Activated T-helper 2 cell treated with anti-CD3 and anti-CD28 coated beads, Interferon-gamma antibody, Interleukin-2, Interleukin-4, amounts not matched to agents 10 μg/mL and 5 μg/mL and 100 μg/mL, durations not matched to agents 14 hours and 24 hours and 36 hours (primary cell): ENCODE results near the gene GRID1. TPM values are rescaled to one million over a fixed set of nuclear protein-coding genes. Genes with fewer than 3 reads are reported as not detected.

Experiments used
- DNase-seq: peaks from one replicate; pipeline ENCODE4 v3.0.0; 2021; ENCODE audit warnings: low spot score
- H3K27ac Mint-ChIP-seq: one replicate; pipeline ENCODE4 v1.8.0; 2021; ENCODE audit warnings: mixed read lengths
- H3K27me3 Mint-ChIP-seq: one replicate; pipeline ENCODE4 v1.8.0; 2021; ENCODE audit warnings: low read depth, mixed read lengths
- H3K36me3 Mint-ChIP-seq: one replicate; pipeline ENCODE4 v1.8.0; 2021; ENCODE audit warnings: low read depth, mixed read lengths
- H3K4me1 Mint-ChIP-seq: one replicate; pipeline ENCODE4 v1.8.0; 2021; ENCODE audit warnings: low read depth, mixed read lengths
- H3K4me3 Mint-ChIP-seq: one replicate; pipeline ENCODE4 v1.8.0; 2021; ENCODE audit warnings: low read depth, mild to moderate bottlenecking, moderate library complexity, mixed read lengths
- H3K9me3 Mint-ChIP-seq: one replicate; pipeline ENCODE4 v1.8.0; 2021; ENCODE audit warnings: mixed read lengths
- intact Hi-C: fragments of 100-400 bp; cut with micrococcal nuclease; formaldehyde crosslinking; loops from one replicate; pipeline ENCODE4 v1.15.1; 2023
- total RNA-seq: library from RNA; stranded (reverse); gene quantifications from 2 replicates; pipeline ENCODE4 v1.2.3, GENCODE V29; 2022

GRID1 gene
- total RNA-seq, 1 donor from 2014 or later, result not detected

DNA sequence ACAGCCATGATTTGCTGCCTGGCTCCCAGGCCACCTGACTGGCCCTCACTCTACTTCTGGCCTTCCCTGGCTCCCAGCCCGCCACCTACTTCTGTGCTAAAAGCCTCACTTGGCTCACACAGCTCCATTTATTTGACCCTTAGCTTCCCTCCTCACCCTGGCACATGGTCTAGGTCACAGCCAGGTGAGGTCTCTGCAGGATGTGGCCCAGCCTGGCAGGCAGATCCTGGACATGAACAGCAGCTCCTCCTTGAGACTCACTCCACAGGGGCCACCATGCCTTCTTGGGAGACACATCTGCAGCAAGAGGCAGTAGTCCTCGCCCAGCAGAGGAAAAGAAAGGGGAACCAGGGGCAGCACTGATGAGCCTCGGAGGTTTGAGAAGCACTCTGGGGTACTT lies 64.6 kb downstream of the GRID1 start:
- DNase-seq, result no peak
- no peaks in the 10 kb centered on the region for H3K27me3 Mint-ChIP-seq
- H3K4me3 Mint-ChIP-seq, result no peak overlapping the region
- no peaks in the 10 kb centered on the region for H3K4me1 Mint-ChIP-seq
- intact Hi-C loops, result no loop called here
- H3K36me3 Mint-ChIP-seq, result no peaks in the 10 kb centered on the region
- H3K27ac Mint-ChIP-seq, result no peak overlapping the region
- no peaks in the 10 kb centered on the region for H3K9me3 Mint-ChIP-seq

DNA sequence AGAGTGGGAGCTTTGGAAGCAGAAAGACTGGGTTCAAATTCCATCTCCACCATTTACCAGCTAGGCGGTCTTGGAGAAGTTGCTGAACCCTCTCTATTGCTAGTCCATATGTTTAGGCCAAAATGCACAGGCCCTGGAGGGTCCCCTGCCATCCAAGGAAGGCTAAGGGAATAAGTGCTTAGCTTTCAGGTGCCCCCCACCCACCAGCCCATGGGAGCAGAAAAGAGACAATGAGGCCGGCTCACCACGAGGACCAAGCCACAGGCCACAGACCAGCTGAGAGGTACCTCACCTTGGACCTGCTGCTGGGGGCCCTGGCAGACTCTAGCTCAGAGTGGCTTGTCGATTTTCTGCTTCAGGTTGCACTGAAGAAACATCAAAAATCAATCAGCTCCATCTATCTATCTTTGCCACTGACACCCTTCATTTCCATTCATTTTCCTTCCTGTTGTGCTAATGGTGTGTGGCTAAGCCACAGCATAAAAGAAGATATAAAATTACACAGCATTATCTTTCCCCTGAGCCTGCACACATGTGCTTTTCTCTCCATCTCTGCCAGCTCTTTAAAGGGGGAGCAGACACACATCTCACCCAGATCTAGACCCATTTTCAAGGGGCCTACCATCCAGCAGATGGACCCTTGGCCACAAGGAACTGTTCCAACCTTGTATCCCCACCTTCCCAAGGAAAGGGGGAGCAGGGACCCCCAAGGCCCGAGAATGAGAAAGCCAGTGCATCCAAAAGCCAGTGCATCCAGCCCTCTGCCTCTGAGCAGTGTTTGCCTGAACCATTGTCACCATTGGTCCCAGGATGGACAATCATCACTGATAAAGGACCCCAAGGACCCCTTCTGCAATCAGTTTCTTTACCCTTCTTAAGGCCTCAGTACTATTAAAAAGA lies 65.4 kb downstream of the GRID1 start:
- Mint-ChIP-seq H3K36me3 (no peaks in the 10 kb centered on the region), H3K27ac (no peak overlapping the region), H3K9me3 (no peaks in the 10 kb centered on the region), H3K4me3 (no peak overlapping the region), H3K27me3 (no peaks in the 10 kb centered on the region), H3K4me1 (no peaks in the 10 kb centered on the region)
- intact Hi-C loops, result no loop called here
- DNase-seq, result no peak

DNA sequence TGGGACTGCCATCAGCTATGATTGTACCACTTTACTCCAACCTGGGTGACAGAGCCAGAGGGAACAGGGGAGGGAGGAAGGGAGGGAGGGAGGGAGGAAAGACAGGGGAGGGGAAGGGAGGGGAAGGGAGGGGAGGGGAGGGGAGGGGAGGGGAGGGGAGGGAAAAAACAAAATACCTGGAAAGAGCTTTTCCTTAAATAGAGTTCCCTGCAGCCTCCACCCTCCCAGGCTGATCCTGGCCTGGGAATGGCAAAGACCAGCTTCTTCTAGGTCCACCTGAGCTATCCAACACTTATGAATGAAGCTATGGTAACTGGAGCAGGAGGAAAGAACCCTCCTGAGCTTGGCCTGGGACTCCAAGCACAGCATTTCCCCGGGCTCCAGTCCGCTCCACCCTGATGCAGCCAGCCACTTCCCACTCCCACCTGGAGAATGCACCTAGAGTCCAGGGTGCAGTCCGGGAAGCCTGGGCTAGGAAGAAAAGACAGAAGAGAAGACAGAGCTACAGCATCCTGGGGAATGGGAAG lies 66.1 kb downstream of the GRID1 start:
- H3K9me3 Mint-ChIP-seq, result no peaks in the 10 kb centered on the region
- H3K4me1 Mint-ChIP-seq, result no peaks in the 10 kb centered on the region
- DNase-seq, result no peak
- H3K4me3 Mint-ChIP-seq, result no peak overlapping the region
- intact Hi-C loops, result no loop called here
- H3K27ac Mint-ChIP-seq, result no peak overlapping the region
- no peaks in the 10 kb centered on the region for H3K27me3 Mint-ChIP-seq
- H3K36me3 Mint-ChIP-seq, result no peaks in the 10 kb centered on the region

DNA sequence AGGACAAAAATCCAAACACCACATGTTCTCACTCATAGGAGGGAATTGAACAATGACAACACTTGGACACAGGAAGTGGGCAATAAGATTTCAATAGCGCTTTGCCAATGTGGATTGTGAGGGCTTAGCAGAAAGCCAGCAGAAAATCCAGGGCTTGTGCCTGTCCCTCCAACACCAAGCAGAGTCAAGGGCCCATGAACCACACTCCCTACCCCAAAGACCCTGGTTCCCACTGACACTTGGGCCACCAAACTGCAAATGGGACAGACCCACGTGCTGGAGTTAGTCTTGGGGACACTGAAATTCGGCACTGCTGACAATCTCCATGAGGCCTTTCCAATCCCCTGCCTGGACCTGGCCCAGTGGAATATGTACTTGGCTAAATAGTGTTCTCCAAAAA lies 67.0 kb downstream of the GRID1 start:
- Mint-ChIP-seq H3K4me1 (no peaks in the 10 kb centered on the region), H3K4me3 (no peak overlapping the region), H3K27ac (no peak overlapping the region), H3K36me3 (no peaks in the 10 kb centered on the region), H3K27me3 (no peaks in the 10 kb centered on the region), H3K9me3 (no peaks in the 10 kb centered on the region)
- intact Hi-C loops, result no loop called here
- DNase-seq, result no peak

DNA sequence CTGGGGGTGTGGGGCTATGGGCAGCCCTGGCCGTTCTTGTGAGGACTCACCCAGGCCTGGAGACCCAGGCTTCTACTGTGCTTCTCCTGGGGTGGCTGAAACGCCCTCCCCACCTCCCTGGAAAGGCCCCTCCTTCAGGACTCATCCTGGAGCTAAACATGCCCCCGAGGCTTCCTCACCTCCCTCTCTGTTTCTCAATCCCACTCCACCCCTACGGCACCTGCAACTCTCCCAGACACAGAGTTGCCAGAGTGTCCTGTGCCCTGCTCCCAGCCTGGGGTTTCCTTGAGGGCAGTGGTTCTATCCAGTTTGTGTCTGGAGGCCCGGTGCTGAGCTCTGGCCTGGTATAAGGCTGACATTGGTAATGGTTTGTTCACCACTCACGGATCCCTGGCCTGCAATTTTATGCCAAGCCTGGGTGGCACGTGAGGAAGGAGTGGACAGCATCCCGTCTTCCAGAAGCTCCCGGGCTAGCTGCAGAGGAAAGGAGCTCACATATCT lies 68.0 kb downstream of the GRID1 start:
- no peaks in the 10 kb centered on the region for H3K36me3 Mint-ChIP-seq
- H3K27ac Mint-ChIP-seq, result no peak overlapping the region
- intact Hi-C loops, result no loop called here
- no peak for DNase-seq
- H3K4me1 Mint-ChIP-seq, result no peaks in the 10 kb centered on the region
- H3K9me3 Mint-ChIP-seq, result no peaks in the 10 kb centered on the region
- H3K4me3 Mint-ChIP-seq, result no peak overlapping the region
- H3K27me3 Mint-ChIP-seq, result no peaks in the 10 kb centered on the region

DNA sequence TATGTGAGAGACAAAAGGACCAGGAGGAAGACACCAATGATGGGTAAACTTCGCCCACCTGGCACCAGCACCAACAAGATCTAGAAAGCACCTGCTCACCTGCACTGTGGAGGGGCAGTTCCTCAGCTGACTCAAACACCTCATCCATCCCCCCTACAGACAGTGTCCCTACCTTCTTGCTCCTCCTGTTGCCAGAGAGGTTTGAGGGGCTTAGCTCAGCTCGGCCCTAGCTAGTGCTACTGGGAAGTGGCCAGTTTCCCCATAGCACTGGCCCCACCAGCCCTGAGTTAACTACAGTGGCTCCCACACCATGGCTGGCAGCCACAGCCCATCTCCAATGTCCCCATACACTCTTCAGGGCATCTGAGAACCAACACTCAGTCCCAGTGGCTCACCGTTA lies 70.8 kb downstream of the GRID1 start:
- H3K4me1 Mint-ChIP-seq, result no peaks in the 10 kb centered on the region
- no peaks in the 10 kb centered on the region for H3K36me3 Mint-ChIP-seq
- intact Hi-C loops, result no loop called here
- no peak overlapping the region for H3K27ac Mint-ChIP-seq
- H3K9me3 Mint-ChIP-seq, result no peaks in the 10 kb centered on the region
- DNase-seq, result peak; percentile 3
- no peaks in the 10 kb centered on the region for H3K27me3 Mint-ChIP-seq
- H3K4me3 Mint-ChIP-seq, result no peak overlapping the region

DNA sequence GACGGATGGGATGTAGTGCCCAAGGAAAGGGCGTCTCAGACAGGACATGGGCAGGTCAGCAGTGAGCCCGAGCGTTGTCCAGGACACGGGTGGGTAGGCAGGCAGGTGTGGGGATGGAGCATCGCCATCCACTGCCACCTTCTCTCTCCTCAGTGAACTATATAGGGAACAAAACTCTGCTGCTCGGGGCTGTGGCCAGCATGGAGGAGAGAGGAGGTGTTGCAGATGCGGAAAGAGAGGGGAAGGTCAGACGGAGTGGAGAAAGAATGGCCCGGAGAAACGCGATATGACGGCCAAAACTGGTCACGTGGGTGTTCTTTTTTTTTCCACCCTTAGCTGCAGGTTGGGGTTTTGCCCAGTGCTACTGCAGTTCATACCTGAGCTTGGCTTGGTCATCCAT lies 71.2 kb downstream of the GRID1 start:
- H3K27me3 Mint-ChIP-seq, result no peaks in the 10 kb centered on the region
- DNase-seq, result peak; percentile 0
- intact Hi-C loops, result no loop called here
- no peaks in the 10 kb centered on the region for H3K36me3 Mint-ChIP-seq
- no peak overlapping the region for H3K27ac Mint-ChIP-seq
- H3K4me1 Mint-ChIP-seq, result no peaks in the 10 kb centered on the region
- no peak overlapping the region for H3K4me3 Mint-ChIP-seq
- no peaks in the 10 kb centered on the region for H3K9me3 Mint-ChIP-seq

DNA sequence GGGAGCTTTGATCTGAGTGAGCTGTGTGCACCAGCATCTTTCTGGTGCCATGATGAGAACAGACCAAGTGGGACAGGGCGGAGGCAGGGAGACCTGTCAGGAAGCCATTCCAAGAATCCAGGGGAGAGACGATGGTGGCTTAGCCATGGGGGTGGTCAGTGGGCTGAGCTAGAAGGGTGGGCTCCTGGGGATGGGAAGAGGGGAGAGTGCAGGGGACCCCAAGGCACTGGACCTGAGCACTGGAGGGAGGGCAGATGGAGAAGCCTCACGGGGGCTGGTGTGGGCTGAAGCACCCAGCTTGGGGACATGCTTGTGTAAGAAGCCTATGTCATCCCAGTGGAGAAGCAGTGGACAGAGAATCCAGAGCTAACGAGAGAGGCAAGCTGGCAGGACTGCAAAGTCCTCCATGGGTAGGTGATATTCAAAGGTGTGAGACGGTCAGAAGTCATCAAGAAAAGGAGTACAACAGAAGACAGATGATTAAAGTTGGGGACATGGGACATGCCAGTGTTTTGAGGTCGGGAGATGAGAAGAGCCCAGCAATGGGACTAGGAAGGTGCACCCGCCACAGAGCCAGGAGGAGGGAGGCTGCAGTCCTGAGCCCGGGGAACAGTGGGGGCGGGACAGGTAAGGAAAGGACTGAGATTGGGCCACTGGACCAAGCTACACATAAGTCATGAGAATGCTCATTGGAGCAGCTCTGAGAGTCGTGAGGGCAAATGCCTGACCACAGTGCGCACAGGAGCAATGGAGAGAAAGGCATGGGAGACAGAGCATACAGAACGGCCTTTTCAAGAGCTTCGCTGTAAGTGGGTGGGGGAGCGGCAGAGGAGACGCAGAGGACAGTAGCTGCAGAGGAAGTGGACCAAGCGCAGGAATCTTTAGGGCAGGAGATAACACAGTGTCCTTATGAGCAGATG lies 72.0 kb downstream of the GRID1 start:
- intact Hi-C loops, result no loop called here
- Mint-ChIP-seq H3K27ac (no peak overlapping the region), H3K9me3 (no peaks in the 10 kb centered on the region), H3K4me1 (no peaks in the 10 kb centered on the region), H3K27me3 (no peaks in the 10 kb centered on the region), H3K4me3 (no peak overlapping the region), H3K36me3 (no peaks in the 10 kb centered on the region)
- peak; percentile 1 for DNase-seq

DNA sequence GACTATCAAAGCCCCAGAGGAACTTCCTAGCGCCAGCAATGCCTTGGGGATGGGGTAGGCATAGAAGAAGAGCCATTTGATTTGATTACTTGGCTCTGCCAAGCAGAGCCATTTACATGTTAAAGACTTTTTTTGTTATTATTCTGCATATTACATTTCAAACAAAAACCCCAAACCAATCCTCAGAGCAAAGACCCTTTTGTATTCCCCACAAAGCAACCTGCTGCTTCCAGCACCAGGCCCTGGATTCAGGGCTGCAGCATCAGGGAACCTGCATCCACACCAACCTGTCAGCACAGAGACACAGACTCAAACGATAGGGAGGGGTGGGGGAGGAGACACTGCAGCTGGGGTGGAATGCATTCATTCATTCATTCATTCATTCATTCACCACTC lies 73.2 kb downstream of the GRID1 start:
- Mint-ChIP-seq H3K9me3 (no peaks in the 10 kb centered on the region), H3K27ac (no peak overlapping the region), H3K27me3 (no peaks in the 10 kb centered on the region), H3K4me1 (no peaks in the 10 kb centered on the region), H3K4me3 (no peak overlapping the region), H3K36me3 (no peaks in the 10 kb centered on the region)
- DNase-seq, result peak; percentile 0
- intact Hi-C loops, result no loop called here

DNA sequence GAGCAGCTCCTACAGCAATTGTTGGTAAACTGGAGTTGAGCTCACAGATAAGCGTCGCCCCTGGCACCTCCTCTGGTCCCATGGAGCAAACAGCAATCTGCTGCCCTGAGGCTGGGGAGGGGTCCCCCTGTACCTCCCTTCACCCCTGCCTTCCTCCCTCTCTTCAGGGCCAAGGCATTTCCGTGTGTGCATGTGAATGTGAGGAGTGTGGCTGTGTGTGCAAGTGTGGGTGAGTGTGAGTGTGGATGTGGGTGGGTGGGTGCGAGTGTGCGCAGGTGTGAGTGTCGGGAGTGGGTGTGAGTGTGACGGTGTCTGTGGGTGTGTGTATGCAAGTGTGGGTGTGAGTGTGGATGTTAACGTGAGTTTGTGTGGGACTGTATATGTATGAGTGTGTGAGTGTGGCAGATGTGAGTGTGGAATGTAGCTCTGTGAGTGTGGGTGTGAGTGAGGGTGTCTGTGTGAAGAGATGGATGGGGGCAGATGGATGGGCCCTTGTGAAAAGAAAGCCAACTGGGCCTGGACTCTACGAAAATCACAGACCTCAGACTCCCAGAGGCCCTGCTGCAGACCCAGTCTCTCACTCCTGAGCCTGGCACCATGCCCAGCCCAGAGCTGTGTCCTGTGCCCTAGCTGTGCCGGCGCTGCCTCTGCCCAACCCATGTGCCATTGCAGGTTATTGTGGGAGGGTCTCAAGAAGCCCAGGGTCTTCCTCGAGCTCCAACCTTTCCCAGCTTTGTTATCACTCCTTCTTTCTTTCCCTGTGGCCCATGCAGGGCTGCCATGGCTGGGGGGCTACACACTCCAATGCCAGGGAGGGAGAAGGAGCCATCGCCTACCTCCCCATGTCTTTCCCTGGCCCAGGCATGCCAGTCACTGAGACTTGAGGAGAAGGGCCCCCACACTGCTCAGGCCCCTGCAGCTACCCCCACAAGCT lies 73.9 kb downstream of the GRID1 start:
- DNase-seq, result peak; percentile 4
- no peaks in the 10 kb centered on the region for H3K4me1 Mint-ChIP-seq
- H3K9me3 Mint-ChIP-seq, result no peaks in the 10 kb centered on the region
- no peaks in the 10 kb centered on the region for H3K27me3 Mint-ChIP-seq
- intact Hi-C loops, result no loop called here
- H3K4me3 Mint-ChIP-seq, result no peak overlapping the region
- no peak overlapping the region for H3K27ac Mint-ChIP-seq
- no peaks in the 10 kb centered on the region for H3K36me3 Mint-ChIP-seq

DNA sequence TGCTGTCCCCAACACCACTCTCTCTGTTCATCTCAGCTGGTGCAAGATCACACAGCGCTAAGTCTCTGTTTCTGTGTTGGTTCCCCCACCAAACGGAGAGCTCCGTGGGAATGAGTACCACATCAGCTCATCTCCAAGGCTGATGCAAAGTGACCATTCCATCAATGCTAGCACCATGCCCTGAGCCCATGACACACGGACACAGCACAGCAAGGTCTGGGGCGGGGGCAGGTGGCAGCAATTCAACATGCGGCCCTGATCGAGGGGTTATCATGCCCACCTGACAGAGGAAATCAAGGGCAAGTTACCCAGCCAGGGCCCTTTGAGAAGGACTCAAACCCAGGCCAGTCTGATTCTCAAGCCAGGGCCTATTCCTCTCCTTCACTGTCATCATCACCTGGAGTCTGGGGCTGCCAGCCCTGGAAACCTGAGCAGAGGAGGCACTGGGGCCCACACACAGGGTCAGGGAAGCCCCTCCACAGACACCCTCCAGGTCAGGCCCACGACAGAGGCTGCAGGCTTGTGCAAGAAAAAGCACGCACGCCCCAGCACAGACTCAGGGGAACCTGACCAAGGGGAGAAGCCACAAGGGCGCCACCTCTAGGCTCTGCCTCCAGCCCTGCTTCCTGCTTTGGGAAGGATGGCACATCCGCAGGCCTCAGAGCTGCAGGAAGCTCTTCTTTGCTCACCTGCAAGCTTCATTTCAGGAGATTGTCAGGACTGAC lies 74.8 kb downstream of the GRID1 start:
- H3K9me3 Mint-ChIP-seq, result no peaks in the 10 kb centered on the region
- intact Hi-C loops, result no loop called here
- H3K36me3 Mint-ChIP-seq, result no peaks in the 10 kb centered on the region
- H3K27ac Mint-ChIP-seq, result no peak overlapping the region
- H3K4me3 Mint-ChIP-seq, result no peak overlapping the region
- no peak for DNase-seq
- H3K27me3 Mint-ChIP-seq, result no peaks in the 10 kb centered on the region
- H3K4me1 Mint-ChIP-seq, result no peaks in the 10 kb centered on the region
